KMS-11 (cell line): Measurements from ENCODE around the gene NRXN3.

Source experiments
- H2AFZ ChIP-seq: fragments of 200-600 bp; sonication (generic); 2 replicates; pipeline ENCODE4 v1.6.1; 2016; ENCODE audit warnings: antibody characterized with exemption, mixed run types, low read depth
- H3K27ac ChIP-seq: fragments of 200-600 bp; sonication (generic); 2 replicates; pipeline ENCODE4 v1.6.1; 2016; ENCODE audit warnings: mild to moderate bottlenecking, mixed run types
- H3K27me3 ChIP-seq: fragments of 200-600 bp; sonication (generic); 2 replicates; pipeline ENCODE4 v1.6.1; 2017; ENCODE audit warnings: mild to moderate bottlenecking, low read depth, mixed run types, moderate library complexity; ENCODE audit not compliant: insufficient read depth
- H3K36me3 ChIP-seq: fragments of 200-600 bp; sonication (generic); 2 replicates; pipeline ENCODE4 v1.6.1; 2017; ENCODE audit warnings: mild to moderate bottlenecking, mixed run types; ENCODE audit not compliant: insufficient read depth
- H3K4me1 ChIP-seq: fragments of 200-600 bp; sonication (generic); 2 replicates; pipeline ENCODE4 v1.6.1; 2016; ENCODE audit warnings: mild to moderate bottlenecking, low read depth, mixed run types; ENCODE audit not compliant: poor library complexity, severe bottlenecking
- H3K4me2 ChIP-seq: fragments of 200-600 bp; sonication (generic); 2 replicates; pipeline ENCODE4 v1.7.0; 2016; ENCODE audit warnings: mild to moderate bottlenecking, mixed run types
- H3K4me3 ChIP-seq: fragments of 200-600 bp; sonication (generic); IDR thresholded peaks from 2 replicates; pipeline ENCODE4 v1.6.1; 2017; ENCODE audit warnings: low read depth, low read length, mixed read lengths; ENCODE audit not compliant: insufficient read depth
- H3K79me2 ChIP-seq: fragments of 200-600 bp; sonication (generic); 2 replicates; pipeline ENCODE4 v1.6.1; 2016; ENCODE audit warnings: low read depth, mixed run types; ENCODE audit not compliant: insufficient read depth
- H3K9ac ChIP-seq: fragments of 200-600 bp; sonication (generic); 2 replicates; pipeline ENCODE4 v1.6.1; 2016; ENCODE audit warnings: mild to moderate bottlenecking, mixed run types
- H4K20me1 ChIP-seq: fragments of 200-600 bp; sonication (generic); 2 replicates; pipeline ENCODE4 v1.6.1; 2016; ENCODE audit warnings: mild to moderate bottlenecking, mixed run types; ENCODE audit not compliant: insufficient read depth
- TF ChIP-seq, protein P1 (sequence below): fragments of 200-600 bp; sonication (generic); conservative IDR thresholded peaks from 2 replicates; pipeline ENCODE4 v1.6.1; 2017; ENCODE audit warnings: low read depth, mild to moderate bottlenecking, antibody characterized with exemption, low read length, moderate library complexity, mixed read lengths

Gene NRXN3

DNA sequence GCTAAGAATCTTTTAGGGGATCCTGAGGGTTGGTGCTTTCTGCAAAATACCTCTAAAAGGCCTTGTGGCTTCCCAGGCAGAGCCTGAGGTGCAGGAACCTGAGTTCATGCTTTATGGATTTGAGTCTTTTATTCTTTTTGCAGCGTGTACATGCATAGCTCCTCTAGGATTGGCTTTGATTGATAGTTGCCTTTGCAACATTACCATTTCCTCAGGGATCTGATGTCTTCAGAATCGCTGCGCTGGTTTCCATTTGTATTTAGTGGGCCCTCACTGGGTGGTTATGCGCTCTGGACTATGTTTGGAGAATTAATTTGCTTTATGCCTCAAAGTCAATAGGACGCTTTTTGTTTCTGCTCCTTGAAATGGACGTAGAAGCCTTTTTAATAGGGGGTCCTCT is 16.1 kb downstream of the NRXN3 start:
- no peak overlapping the region for H3K9ac ChIP-seq
- H3K4me1 ChIP-seq = no peaks in the 10 kb centered on the region
- no peak overlapping the region for H3K4me2 ChIP-seq
- no peaks in the 10 kb centered on the region for H3K79me2 ChIP-seq
- no peaks in the 10 kb centered on the region for H4K20me1 ChIP-seq
- no peaks in the 10 kb centered on the region for H3K36me3 ChIP-seq
- no peaks in the 10 kb centered on the region for H3K27me3 ChIP-seq
- TF ChIP-seq, protein P1, sequence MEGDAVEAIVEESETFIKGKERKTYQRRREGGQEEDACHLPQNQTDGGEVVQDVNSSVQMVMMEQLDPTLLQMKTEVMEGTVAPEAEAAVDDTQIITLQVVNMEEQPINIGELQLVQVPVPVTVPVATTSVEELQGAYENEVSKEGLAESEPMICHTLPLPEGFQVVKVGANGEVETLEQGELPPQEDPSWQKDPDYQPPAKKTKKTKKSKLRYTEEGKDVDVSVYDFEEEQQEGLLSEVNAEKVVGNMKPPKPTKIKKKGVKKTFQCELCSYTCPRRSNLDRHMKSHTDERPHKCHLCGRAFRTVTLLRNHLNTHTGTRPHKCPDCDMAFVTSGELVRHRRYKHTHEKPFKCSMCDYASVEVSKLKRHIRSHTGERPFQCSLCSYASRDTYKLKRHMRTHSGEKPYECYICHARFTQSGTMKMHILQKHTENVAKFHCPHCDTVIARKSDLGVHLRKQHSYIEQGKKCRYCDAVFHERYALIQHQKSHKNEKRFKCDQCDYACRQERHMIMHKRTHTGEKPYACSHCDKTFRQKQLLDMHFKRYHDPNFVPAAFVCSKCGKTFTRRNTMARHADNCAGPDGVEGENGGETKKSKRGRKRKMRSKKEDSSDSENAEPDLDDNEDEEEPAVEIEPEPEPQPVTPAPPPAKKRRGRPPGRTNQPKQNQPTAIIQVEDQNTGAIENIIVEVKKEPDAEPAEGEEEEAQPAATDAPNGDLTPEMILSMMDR = no peak
- H3K4me3 ChIP-seq = no peak overlapping the region
- no peak overlapping the region for H3K27ac ChIP-seq
- no peak overlapping the region for H2AFZ ChIP-seq

DNA sequence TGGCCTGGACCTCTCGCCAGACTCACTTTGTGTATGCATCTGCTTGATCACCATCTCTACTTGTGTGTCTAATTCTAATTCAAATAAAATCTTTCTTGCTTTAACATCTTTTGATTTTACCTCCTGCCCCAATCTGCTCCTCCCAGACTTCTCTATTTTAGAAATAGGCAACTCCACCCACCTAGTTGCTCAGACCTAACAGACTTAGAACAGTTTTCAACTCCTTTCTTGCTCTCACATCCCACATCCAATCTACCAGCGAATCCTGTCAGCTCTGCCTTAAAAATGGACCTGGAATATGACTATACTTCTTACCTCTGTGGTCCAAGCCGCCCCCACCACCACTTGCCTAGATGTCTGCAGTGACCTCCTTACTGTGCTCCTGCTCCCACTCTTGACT is 18.7 kb downstream of the NRXN3 start:
- Histone ChIP-seq H3K27ac (no peak overlapping the region), H3K4me1 (no peaks in the 10 kb centered on the region), H3K4me2 (no peak overlapping the region), H3K79me2 (no peaks in the 10 kb centered on the region), H2AFZ (no peak overlapping the region), H3K9ac (no peak overlapping the region), H3K27me3 (no peaks in the 10 kb centered on the region), H3K36me3 (no peaks in the 10 kb centered on the region), H3K4me3 (no peak overlapping the region), H4K20me1 (no peaks in the 10 kb centered on the region)
- TF ChIP-seq, protein P1 = no peak

DNA sequence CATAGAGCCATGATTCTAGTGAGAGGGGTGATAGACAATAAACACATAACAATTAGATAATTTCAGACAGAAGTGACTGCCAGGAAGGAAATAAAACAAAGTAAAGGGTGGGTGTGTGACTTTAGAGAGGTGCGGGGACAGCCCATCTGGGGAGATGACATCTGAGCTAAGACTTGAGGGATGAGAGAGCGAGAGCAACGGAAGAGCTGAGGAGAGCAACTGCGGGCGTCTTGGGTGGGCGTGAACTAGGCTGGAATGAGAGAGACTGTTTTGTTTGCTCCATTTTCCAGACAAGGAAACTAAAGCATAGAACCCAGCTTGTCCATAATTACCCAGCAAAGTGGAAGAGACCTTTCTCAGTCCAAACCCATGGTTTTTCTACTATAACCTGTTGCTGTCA is 25.3 kb downstream of the NRXN3 start:
- no peaks in the 10 kb centered on the region for H3K4me1 ChIP-seq
- H3K4me2 ChIP-seq = no peak overlapping the region
- H3K4me3 ChIP-seq = no peak overlapping the region
- no peaks in the 10 kb centered on the region for H3K36me3 ChIP-seq
- TF ChIP-seq, protein P1 = no peak
- no peak overlapping the region for H2AFZ ChIP-seq
- H3K9ac ChIP-seq = no peak overlapping the region
- no peaks in the 10 kb centered on the region for H3K27me3 ChIP-seq
- H4K20me1 ChIP-seq = no peaks in the 10 kb centered on the region
- H3K79me2 ChIP-seq = no peaks in the 10 kb centered on the region
- no peak overlapping the region for H3K27ac ChIP-seq

GRCh38 chr14:78196323-78196722 is 26.1 kb downstream of the NRXN3 start:
- Histone ChIP-seq H3K4me3 (no peak overlapping the region), H2AFZ (no peak overlapping the region), H3K4me2 (no peak overlapping the region), H3K79me2 (no peaks in the 10 kb centered on the region), H3K36me3 (no peaks in the 10 kb centered on the region), H3K9ac (no peak overlapping the region), H3K27me3 (no peaks in the 10 kb centered on the region), H4K20me1 (no peaks in the 10 kb centered on the region), H3K4me1 (no peaks in the 10 kb centered on the region), H3K27ac (no peak overlapping the region)
- TF ChIP-seq, protein P1 = no peak
